Thyroid gland (tissue), 4 donors: ENCODE results near the gene NMUR2. TPM values are rescaled to one million over a fixed set of nuclear protein-coding genes. Genes with fewer than 3 reads are reported as not detected.

Experiments used
- DNase-seq, 2 donors: peaks; one replicate each; pipeline ENCODE4 v3.0.0-alpha.2; 2019
- H3K27ac ChIP-seq, 3 donors: fragments of 200-600 bp; sonication (generic); 1 replicate in 2 of 3; 2 replicates in 1 of 3; pipeline ENCODE4 v1.5.1; 2016 to 2019; ENCODE audit warnings: mild to moderate bottlenecking in 1 of 3, moderate library complexity in 1 of 3
- H3K27me3 ChIP-seq: fragments of 200-600 bp; sonication (generic); one replicate; pipeline ENCODE4 v1.5.1; 2019
- H3K36me3 ChIP-seq, 2 donors: fragments of 200-600 bp; sonication (generic); one replicate each; pipeline ENCODE4 v1.5.1; 2016 to 2019
- H3K4me1 ChIP-seq, 2 donors: fragments of 200-600 bp; sonication (generic); one replicate each; pipeline ENCODE4 v1.5.1; 2017 to 2019
- H3K4me3 ChIP-seq, 3 donors: fragments of 200-600 bp; sonication (generic); replicated peaks in 1 of 3; 1 replicate in 2 of 3; 2 replicates in 1 of 3; pipeline ENCODE4 v1.5.1; 2016; ENCODE audit warnings: mild to moderate bottlenecking in 1 of 3
- H3K9me3 ChIP-seq: fragments of 200-600 bp; sonication (generic); one replicate; pipeline ENCODE4 v1.5.1; 2017
- POLR2A ChIP-seq, 2 donors: fragments of 450-650 bp; IDR thresholded peaks; one replicate each; pipeline ENCODE4 v1.6.1; 2017; ENCODE audit warnings: antibody characterized with exemption in 2 of 2, mild to moderate bottlenecking in 2 of 2, moderate library complexity in 1 of 2
- WGBS, 2 donors: methylation state at CpG; one replicate each; pipeline ENCODE4 v1.1.5; 2017; 5-methylcytosine and 5-hydroxymethylcytosine counted together
- intact Hi-C: fragments of 100-400 bp; cut with DNase I; formaldehyde crosslinking; loops from one replicate; pipeline ENCODE4 v1.15.1; 2023
- total RNA-seq, 4 donors: library from RNA; depleted of rRNA; stranded (reverse); fragments of >200 nt; gene quantifications; one replicate each; pipeline ENCODE4 v1.2.3, GENCODE V29; 2016
- TF ChIP-seq, protein P1 (sequence below), 6 experiments: fragments of 200-600 bp in 3 of 6; fragments of 450-650 bp in 3 of 6; sonication (generic) in 3 of 6; IDR thresholded peaks; one replicate each; pipeline ENCODE4 v1.5.1; 2016 to 2019; ENCODE audit warnings: antibody characterized with exemption in 6 of 6, mild to moderate bottlenecking in 2 of 6, inconsistent platforms in 1 of 6, moderate library complexity in 1 of 6

The NMUR2 gene
- total RNA-seq, 4 donors from 2014 or later, result 0.42 to 1.9 (median 0.59) TPM; not detected in 1

DNA sequence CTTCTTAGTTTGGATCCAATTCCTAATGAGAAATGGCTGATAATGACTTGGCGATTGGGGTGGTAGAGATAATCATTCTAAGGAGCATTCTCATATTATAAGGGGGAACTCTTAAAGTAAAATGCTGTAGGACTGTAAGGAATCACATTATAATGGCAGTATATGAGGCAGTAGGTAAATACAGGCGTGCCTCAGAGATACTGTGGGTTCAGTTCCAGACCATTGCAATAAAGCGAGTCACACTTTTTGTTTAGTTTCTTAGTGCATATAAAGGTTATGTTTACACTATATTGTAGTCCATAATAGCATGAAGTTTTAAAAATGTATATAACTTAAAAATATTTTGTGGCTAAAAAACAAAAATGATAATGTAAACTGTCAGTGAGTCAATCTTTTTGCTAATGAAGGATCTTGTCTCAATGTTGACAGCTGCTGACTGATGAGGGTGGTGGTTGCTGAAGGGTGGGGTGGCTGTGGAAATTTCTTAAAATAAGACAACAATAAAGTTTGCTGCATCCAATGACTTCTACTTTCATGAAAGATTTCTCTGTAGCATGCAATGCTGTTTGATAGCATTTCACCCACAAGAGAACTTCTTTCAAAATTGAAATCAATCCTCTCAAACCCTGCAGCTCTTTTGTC, 15.8 kb downstream of the NMUR2 start:
- Histone ChIP-seq H3K27ac (no peak overlapping the region), H3K36me3 (no peaks in the 10 kb centered on the region), H3K27me3 (no peaks in the 10 kb centered on the region), H3K4me3 (no peak overlapping the region), H3K9me3 (no peaks in the 10 kb centered on the region), H3K4me1 (no peaks in the 10 kb centered on the region)
- 81 to 92% methylated on average over 3 of the region's 3 CpGs for WGBS, 2 donors
- no peak for TF ChIP-seq POLR2A (IDR thresholded peaks at IDR 0.05)
- TF ChIP-seq, protein P1, sequence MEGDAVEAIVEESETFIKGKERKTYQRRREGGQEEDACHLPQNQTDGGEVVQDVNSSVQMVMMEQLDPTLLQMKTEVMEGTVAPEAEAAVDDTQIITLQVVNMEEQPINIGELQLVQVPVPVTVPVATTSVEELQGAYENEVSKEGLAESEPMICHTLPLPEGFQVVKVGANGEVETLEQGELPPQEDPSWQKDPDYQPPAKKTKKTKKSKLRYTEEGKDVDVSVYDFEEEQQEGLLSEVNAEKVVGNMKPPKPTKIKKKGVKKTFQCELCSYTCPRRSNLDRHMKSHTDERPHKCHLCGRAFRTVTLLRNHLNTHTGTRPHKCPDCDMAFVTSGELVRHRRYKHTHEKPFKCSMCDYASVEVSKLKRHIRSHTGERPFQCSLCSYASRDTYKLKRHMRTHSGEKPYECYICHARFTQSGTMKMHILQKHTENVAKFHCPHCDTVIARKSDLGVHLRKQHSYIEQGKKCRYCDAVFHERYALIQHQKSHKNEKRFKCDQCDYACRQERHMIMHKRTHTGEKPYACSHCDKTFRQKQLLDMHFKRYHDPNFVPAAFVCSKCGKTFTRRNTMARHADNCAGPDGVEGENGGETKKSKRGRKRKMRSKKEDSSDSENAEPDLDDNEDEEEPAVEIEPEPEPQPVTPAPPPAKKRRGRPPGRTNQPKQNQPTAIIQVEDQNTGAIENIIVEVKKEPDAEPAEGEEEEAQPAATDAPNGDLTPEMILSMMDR (IDR thresholded peaks at IDR 0.05), result no peak
- no peak for DNase-seq
- intact Hi-C loops, result no loop called here

DNA sequence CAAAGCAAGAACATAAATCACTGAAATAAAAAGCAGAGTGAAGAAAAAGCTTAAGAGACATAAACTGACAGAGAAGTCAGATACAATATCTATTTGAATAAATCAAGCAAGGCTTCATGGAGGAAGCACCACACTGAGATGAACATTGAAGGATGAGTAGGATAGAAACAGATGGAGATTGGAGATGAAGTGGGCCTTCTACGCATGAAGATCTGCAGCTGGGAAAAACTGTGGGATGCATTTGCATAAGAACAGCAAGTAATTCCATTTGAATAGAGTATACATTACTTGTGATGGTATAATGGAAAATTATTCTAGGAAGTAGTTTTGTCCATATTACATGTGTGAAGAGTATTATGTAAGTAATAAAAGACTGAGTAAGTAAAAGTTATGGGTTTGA, 16.5 kb downstream of the NMUR2 start:
- Histone ChIP-seq H3K36me3 (no peaks in the 10 kb centered on the region), H3K27me3 (no peaks in the 10 kb centered on the region), H3K4me3 (no peak overlapping the region), H3K4me1 (no peaks in the 10 kb centered on the region), H3K9me3 (no peaks in the 10 kb centered on the region), H3K27ac (no peak overlapping the region)
- intact Hi-C loops, result no loop called here
- no peak for DNase-seq
- 91 to 96% methylated on average over 1 of the region's 1 CpG for WGBS, 2 donors
- TF ChIP-seq POLR2A (IDR thresholded peaks at IDR 0.05), result no peak
- TF ChIP-seq, protein P1 (IDR thresholded peaks at IDR 0.05), result no peak

- 92% methylated on average over 10 of the region's 10 CpGs for WGBS, 2 donors
- intact Hi-C loops, result no loop called here
- TF ChIP-seq POLR2A (IDR thresholded peaks at IDR 0.05), result no peak
- TF ChIP-seq, protein P1 (IDR thresholded peaks at IDR 0.05), result no peak
- H3K4me3 ChIP-seq, result no peak overlapping the region
- H3K27ac ChIP-seq, result no peak overlapping the region
- no peaks in the 10 kb centered on the region for H3K36me3 ChIP-seq
- H3K4me1 ChIP-seq, result no peaks in the 10 kb centered on the region
- no peaks in the 10 kb centered on the region for H3K27me3 ChIP-seq
- no peak for DNase-seq
- no peaks in the 10 kb centered on the region for H3K9me3 ChIP-seq
Measured at GRCh38 chr5:152380415-152381123, 24.5 kb downstream of the NMUR2 start.

GRCh38 chr5:152379331-152379730, 25.7 kb downstream of the NMUR2 start:
- no peaks in the 10 kb centered on the region for H3K4me1 ChIP-seq
- no peaks in the 10 kb centered on the region for H3K9me3 ChIP-seq
- no peaks in the 10 kb centered on the region for H3K36me3 ChIP-seq
- no peaks in the 10 kb centered on the region for H3K27me3 ChIP-seq
- TF ChIP-seq POLR2A (IDR thresholded peaks at IDR 0.05), result no peak
- TF ChIP-seq, protein P1 (IDR thresholded peaks at IDR 0.05), result no peak
- no peak overlapping the region for H3K27ac ChIP-seq
- no peak for DNase-seq
- intact Hi-C loops, result no loop called here
- H3K4me3 ChIP-seq, result no peak overlapping the region
- WGBS, 2 donors, result 70 to 71% methylated on average over 3 of the region's 3 CpGs

- intact Hi-C loops, result no loop called here
- H3K9me3 ChIP-seq, result no peaks in the 10 kb centered on the region
- H3K4me3 ChIP-seq, result no peak overlapping the region
- no peak for DNase-seq
- no peak overlapping the region for H3K27ac ChIP-seq
- 74 to 86% methylated on average over 3 of the region's 3 CpGs for WGBS, 2 donors
- TF ChIP-seq, protein P1 (IDR thresholded peaks at IDR 0.05), result no peak
- TF ChIP-seq POLR2A (IDR thresholded peaks at IDR 0.05), result no peak
- no peaks in the 10 kb centered on the region for H3K36me3 ChIP-seq
- H3K27me3 ChIP-seq, result no peaks in the 10 kb centered on the region
- H3K4me1 ChIP-seq, result no peaks in the 10 kb centered on the region
Measured at GRCh38 chr5:152378730-152379129, 26.3 kb downstream of the NMUR2 start.
